HG02623 (cell line): ENCODE results near the gene ILKAP.

Source experiments
- ATAC-seq: cut with Tn5 transposase; IDR thresholded peaks from one replicate; pipeline ENCODE4 v1.9.1; 2021; ENCODE audit warnings: moderate library complexity; ENCODE audit not compliant: unreplicated experiment

ILKAP gene

DNA sequence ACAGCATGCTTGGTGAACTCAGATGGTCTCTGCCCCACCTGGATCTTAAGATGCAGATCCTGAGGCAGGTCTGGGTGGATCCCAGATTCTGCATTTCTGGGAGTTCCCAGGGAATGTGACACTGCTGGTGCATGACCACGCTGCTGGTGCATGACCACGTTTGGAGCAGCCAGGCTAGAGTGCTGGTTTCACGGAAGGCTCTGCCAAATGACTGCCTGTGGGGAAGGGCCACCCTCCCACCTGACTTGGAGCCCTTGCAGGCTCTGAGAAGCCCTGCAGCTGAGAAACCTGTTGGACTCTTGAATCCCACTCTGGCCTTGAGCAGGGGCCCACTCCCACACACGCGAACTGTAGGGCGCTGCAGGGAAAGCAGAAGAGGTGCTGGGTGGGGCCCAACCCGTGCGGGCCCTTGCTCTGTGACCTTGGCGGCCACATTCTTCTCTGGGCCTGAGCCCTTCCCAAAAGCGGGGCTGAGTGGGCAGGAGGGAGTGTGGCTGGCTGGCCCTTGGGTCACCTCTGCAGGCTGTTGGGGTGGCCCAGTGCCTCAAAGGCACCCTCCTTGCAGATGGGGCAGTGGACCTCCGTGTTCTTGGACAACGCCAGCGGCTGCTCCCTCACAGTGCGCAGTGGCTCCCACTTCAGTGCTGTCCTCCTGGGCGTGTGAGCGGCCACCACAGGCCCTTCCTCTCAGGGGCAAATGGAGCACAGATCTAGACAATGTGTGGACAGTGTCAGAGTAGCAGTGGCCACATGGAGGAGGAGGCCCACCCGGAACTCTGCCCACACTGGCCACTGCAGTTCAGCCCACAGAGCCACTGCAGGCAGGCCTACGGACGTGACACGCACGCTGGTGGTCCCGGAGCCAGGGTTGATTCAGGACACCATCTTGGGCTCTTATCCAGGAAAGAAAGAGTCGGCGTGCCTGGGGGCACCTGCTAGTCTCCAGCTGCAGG is 36.8 kb downstream of the ILKAP start:
- no peak for ATAC-seq

GRCh38 chr2:238165288-238165921 is 38.1 kb downstream of the ILKAP start:
- no peak for ATAC-seq

- ATAC-seq: no peak
Observed at GRCh38 chr2:238164906-238165287, 38.6 kb downstream of the ILKAP start.

- no peak for ATAC-seq
Observed at GRCh38 chr2:238163481-238164198, 39.9 kb downstream of the ILKAP start.

- no peak for ATAC-seq
Observed at GRCh38 chr2:238162846-238163441, 40.6 kb downstream of the ILKAP start.

GRCh38 chr2:238162251-238162845 is 41.1 kb downstream of the ILKAP start:
- ATAC-seq: no peak

- ATAC-seq: no peak
Observed at GRCh38 chr2:238161291-238162051, 42.0 kb downstream of the ILKAP start.

DNA sequence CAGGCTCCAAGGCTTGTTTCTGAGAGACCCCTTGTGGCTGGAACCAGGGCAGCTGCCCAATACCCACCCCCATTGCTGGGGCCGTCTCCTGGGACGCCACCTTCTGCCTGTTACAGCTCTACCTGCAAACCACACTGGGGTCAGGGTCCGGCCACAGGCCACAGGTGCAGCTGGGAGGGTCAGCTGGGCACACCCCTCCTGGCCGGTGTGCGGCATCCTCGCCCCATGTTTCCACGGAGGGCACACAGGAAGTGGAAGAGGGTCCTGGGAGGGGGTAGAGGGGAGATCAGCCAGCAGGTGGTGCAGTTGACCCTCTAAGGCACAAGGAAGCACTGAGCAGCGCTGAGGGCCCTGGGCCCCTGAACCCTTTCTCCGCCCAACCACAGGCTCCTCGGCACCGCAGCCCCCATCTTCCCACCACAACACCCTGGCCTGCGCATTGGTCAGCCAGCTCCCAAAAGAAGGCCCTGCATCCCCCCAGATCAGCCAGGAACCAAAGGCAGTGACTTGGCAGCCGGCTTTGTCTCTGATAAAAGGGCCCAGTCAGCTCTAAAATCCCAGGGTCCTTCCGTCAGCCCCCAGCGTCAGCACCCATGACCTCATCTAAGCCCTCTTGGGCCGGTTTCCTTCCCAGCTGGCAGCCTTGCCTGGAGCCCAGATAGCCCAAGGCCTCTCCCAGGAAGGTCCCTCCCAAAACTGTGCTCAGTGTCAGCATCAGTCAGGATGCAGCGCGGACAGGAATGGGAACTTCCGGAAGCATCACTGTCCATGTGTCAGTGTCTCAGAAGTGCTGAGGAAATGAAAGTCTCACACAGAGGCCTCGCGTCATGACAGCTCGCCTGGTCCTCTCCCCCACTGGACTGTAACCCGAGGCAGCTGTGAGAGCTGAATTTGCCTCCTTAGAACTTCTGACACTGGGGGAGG is 43.0 kb downstream of the ILKAP start:
- no peak for ATAC-seq

GRCh38 chr2:238159661-238160205 is 43.8 kb downstream of the ILKAP start:
- ATAC-seq: no peak

GRCh38 chr2:238159071-238159539 is 44.4 kb downstream of the ILKAP start:
- no peak for ATAC-seq

- ATAC-seq: no peak
Observed at GRCh38 chr2:238158509-238159070, 44.9 kb downstream of the ILKAP start, which contains the start of gene ERFE. Gene ERFE, plus strand, starts transcription at chr2:238158970. Its CDS starts 38 bp downstream, at chr2:238159008.

- ATAC-seq: no peak
Observed at GRCh38 chr2:238158018-238158508, 45.4 kb downstream of the ILKAP start.

DNA sequence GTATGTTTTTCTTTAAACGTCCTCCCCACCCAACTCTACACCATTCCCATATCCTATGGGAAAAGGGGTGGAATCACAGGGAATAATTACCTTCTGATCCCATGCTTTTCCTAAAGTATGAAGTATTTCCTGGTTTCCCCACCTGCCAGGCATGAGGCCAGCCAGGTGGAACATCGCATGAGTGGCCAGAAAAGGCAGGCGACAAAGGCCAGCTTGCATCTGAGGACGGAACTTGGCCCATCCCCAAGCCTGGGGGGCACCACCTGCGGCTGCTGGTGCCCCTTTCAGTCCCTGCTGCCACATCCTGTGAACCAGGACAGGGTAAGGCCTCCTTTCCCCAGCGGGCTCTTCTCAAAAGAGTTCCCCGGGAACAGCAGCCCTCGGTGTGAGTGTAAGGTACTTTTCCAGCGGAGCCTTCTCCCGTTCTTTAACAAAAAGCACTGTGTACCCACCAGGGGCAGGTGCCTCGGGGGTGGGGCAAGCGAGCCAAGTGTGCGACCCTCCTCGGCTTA is 45.9 kb downstream of the ILKAP start:
- no peak for ATAC-seq

DNA sequence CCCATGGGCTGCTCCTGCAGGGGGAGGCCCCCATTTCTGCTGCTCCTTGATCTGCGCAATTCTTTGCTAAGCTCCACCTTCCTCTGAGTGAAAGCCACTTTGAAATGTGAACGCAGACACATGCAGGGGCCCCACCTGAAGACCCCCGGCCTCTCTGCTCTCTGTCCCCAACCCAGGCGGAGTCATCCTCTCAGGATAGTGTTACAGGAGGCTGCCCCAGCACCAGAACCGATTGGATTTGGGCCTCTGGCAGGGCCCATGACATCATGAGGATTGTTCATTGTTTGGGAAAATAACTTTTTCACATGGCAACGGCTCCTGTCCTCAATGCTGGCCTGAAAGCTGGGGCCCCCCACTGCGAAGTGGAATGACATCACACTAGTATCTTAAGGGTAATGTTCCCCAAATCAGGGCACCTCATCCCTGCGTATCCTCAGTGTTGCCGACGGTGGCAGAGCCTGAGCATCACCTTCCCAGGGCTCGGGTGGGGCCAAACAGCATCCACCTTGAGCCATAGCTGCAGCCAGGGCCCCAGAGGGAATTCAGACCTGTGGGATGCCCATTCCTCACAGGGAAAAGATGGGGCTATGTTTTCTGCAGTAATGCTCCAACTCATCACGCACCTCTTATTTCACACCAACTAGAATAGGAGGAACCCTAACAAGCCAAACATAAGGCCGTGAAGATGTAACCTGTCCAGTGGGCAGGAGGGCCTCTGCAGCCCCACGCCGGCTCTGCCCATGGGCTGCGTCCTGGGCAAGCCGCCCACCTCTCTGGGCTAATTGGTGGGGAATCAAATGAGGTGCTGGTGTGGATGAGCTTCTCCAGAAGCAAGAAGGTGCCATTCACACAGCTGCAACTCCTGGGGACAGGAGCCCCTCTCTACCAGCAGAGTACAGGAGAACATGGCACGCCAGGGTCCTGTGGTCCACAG is 47.5 kb downstream of the ILKAP start:
- ATAC-seq: no peak

- ATAC-seq: no peak
Observed at GRCh38 chr2:238155051-238155760, 48.3 kb downstream of the ILKAP start.

- ATAC-seq: no peak
Observed at GRCh38 chr2:238154570-238154969, 48.9 kb downstream of the ILKAP start.
